Coronary artery (tissue), 2 donors: ENCODE results near the gene NEIL1.
A peak's percentile ranks its signal among the peaks of the same experiment; 100 is the strongest.
"Not testable (repeated sequence)": the region's sequence is repeated elsewhere in the genome, so short reads cannot be mapped to it uniquely, and the experiment has no call there.

Experiments
- DNase-seq: peaks from one replicate; pipeline ENCODE4 v3.0.0-alpha.2; 2017; ENCODE audit warnings: low spot score
- H3K27ac ChIP-seq, 2 donors: fragments of 200-600 bp; sonication (generic); one replicate each; pipeline ENCODE4 v1.5.1; 2016 to 2019
- H3K4me3 ChIP-seq: fragments of 200-600 bp; sonication (generic); 2 replicates; pipeline ENCODE4 v1.5.1; 2016; ENCODE audit warnings: mild to moderate bottlenecking, moderate library complexity
- CTCF ChIP-seq: fragments of 200-600 bp; sonication (generic); IDR thresholded peaks from one replicate; pipeline ENCODE4 v1.5.1; 2019; ENCODE audit warnings: antibody characterized with exemption

Gene NEIL1

GRCh38 chr15:75348562-75349350, 1.9 kb downstream of the NEIL1 start:
- no peak for TF ChIP-seq CTCF
- H3K27ac ChIP-seq, result peak overlapping the region; percentile 37 to 76
- no peak for DNase-seq
- H3K4me3 ChIP-seq, result peak overlapping the region; percentile 94

GRCh38 chr15:75349351-75349669, 2.5 kb downstream of the NEIL1 start:
- not testable (repeated sequence) for DNase-seq, H3K27ac ChIP-seq, H3K4me3 ChIP-seq

- Histone ChIP-seq H3K27ac (no peak overlapping the region), H3K4me3 (no peak overlapping the region)
- no peak for TF ChIP-seq CTCF
- DNase-seq, result no peak
These were observed 3.2 kb downstream of the NEIL1 start for GRCh38 chr15:75349851-75350588.

GRCh38 chr15:75350601-75351361, 3.9 kb downstream of the NEIL1 start:
- no peak for TF ChIP-seq CTCF

GRCh38 chr15:75352186-75353080, 5.6 kb downstream of the NEIL1 start:
- TF ChIP-seq CTCF, result no peak
- H3K27ac ChIP-seq, result no peak overlapping the region
- no peak overlapping the region for H3K4me3 ChIP-seq
- no peak for DNase-seq

More at GRCh38 chr15:75350601-75351361, 3.9 kb downstream of the NEIL1 start:
- Histone ChIP-seq H3K27ac (no peak overlapping the region), H3K4me3 (no peak overlapping the region)
- DNase-seq, result no peak

GRCh38 chr15:75353604-75354003, 6.8 kb downstream of the NEIL1 start:
- no peak overlapping the region for H3K4me3 ChIP-seq
- DNase-seq, result no peak
- no peak overlapping the region for H3K27ac ChIP-seq
- TF ChIP-seq CTCF, result no peak
